GM12878 (cell line): ENCODE measurements around the gene UTP25. TPM values are rescaled to one million over a fixed set of nuclear protein-coding genes. Genes with fewer than 3 reads are reported as not detected.

Source experiments
- ATAC-seq: fragments of 200-7000 bp; cut with Tn5 transposase; 3 replicates; pipeline ENCODE4 v1.9.1; 2020; ENCODE audit warnings: mild to moderate bottlenecking, moderate library complexity
- BruUV-seq: library from RNA; stranded (reverse); fragments of 400-500 nt; replicated peaks from 2 replicates; lab custom pipeline; 2021; lab: Mats Ljungman, UMichigan
- CTCF ChIA-PET: fragments of 300-600 bp; sonication (Branson Sonifier 250); formaldehyde crosslinking; extraction: SDS; loops from one replicate; lab custom pipeline; 2021; ENCODE audit warnings: inconsistent platforms; lab: Yijun Ruan, JAX
- POLR2A ChIA-PET: fragments of 350-600 bp; formaldehyde crosslinking; extraction: SDS; loops from one replicate; lab custom pipeline; 2021; ENCODE audit warnings: inconsistent platforms; lab: Charles Lee
- RAD21 ChIA-PET: fragments of 300-600 bp; sonication (Branson Sonifier 250); formaldehyde crosslinking; loops from one replicate; lab custom pipeline; 2023; ENCODE audit warnings: antibody characterized with exemption; ENCODE audit not compliant: unreplicated experiment; lab: Charles Lee
- SMC1A ChIA-PET: fragments of 300-600 bp; sonication (Branson Sonifier 250); formaldehyde crosslinking; loops from one replicate; lab custom pipeline; 2023; ENCODE audit not compliant: unreplicated experiment, uncharacterized antibody; lab: Charles Lee
- DNase-seq: peaks from one replicate; pipeline ENCODE4 v3.0.0-alpha.2; 2011; ENCODE audit warnings: low read depth, low spot score
- FAIRE-seq: peaks from 3 replicates; lab custom pipeline; 2011; peaks lifted over from hg19 to GRCh38; lab: Jason Lieb, UNC
- H2AFZ ChIP-seq: 2 replicates; pipeline ENCODE4 v1.6.0; 2011; ENCODE audit warnings: low read depth, low read length, control low read depth; ENCODE audit not compliant: control insufficient read depth
- H3K27ac ChIP-seq: 2 replicates; pipeline ENCODE4 v1.5.1; 2011; ENCODE audit warnings: control low read depth; ENCODE audit not compliant: control insufficient read depth, insufficient read depth
- H3K27me3 ChIP-seq, 2 experiments: replicated peaks in 1 of 2; 2 replicates each; pipeline versions ENCODE4 v1.6.0 to v1.6.1; 2011; ENCODE audit warnings: low read length in 1 of 2; ENCODE audit not compliant: control insufficient read depth in 2 of 2, insufficient read depth in 2 of 2
- H3K36me3 ChIP-seq, 2 experiments: 2 replicates each; pipeline ENCODE4 v1.5.1; 2011; ENCODE audit warnings: low read length in 1 of 2; ENCODE audit not compliant: control insufficient read depth in 2 of 2, insufficient read depth in 2 of 2
- H3K4me1 ChIP-seq: 2 replicates; pipeline ENCODE4 v1.6.1; 2011; ENCODE audit warnings: mild to moderate bottlenecking, low read length, moderate library complexity, mixed read lengths; ENCODE audit not compliant: control insufficient read depth, insufficient read depth
- H3K4me2 ChIP-seq: 2 replicates; pipeline ENCODE4 v1.6.0; 2011; ENCODE audit warnings: control low read depth; ENCODE audit not compliant: control insufficient read depth, insufficient read depth
- H3K4me3 ChIP-seq: fragments of 200-600 bp; sonication (generic); 2 replicates; pipeline ENCODE4 v1.5.1; 2016
- H3K79me2 ChIP-seq: 2 replicates; pipeline ENCODE4 v1.6.0; 2011; ENCODE audit warnings: low read length; ENCODE audit not compliant: control insufficient read depth, insufficient read depth
- H3K9ac ChIP-seq: 2 replicates; pipeline ENCODE4 v1.8.0; 2011; ENCODE audit warnings: low read length, control low read depth, mixed read lengths; ENCODE audit not compliant: control insufficient read depth, insufficient read depth
- H3K9me3 ChIP-seq: replicated peaks from 3 replicates; pipeline ENCODE4 v1.5.1; 2011; ENCODE audit warnings: mild to moderate bottlenecking, low read length; ENCODE audit not compliant: control insufficient read depth, insufficient read depth
- H4K20me1 ChIP-seq: 2 replicates; pipeline ENCODE4 v1.6.0; 2011; ENCODE audit not compliant: control insufficient read depth, insufficient read depth
- BMI1 ChIP-seq: fragments of 450-650 bp; IDR thresholded peaks from 2 replicates; pipeline ENCODE4 v1.6.1; 2016; ENCODE audit warnings: mild to moderate bottlenecking, moderate library complexity, borderline replicate concordance
- CBX5 ChIP-seq: sonication (generic); IDR thresholded peaks from 2 replicates; pipeline ENCODE4 v1.6.1; 2016; ENCODE audit warnings: low read depth, moderate library complexity, mild to moderate bottlenecking, inconsistent platforms
- CREB1 ChIP-seq: IDR thresholded peaks from 2 replicates; pipeline ENCODE4 v1.6.1; 2012; ENCODE audit warnings: low read depth, mild to moderate bottlenecking, inconsistent platforms
- ETV6 ChIP-seq, 2 experiments: fragments of 450-650 bp in 1 of 2; IDR thresholded peaks in 1 of 2; conservative IDR thresholded peaks in 1 of 2; 2 replicates each; pipeline ENCODE4 v1.6.1; 2014; ENCODE audit warnings: antibody characterized with exemption in 1 of 2, borderline replicate concordance in 1 of 2, low read depth in 1 of 2, mild to moderate bottlenecking in 1 of 2, moderate library complexity in 1 of 2
- GABPA ChIP-seq: IDR thresholded peaks from 2 replicates; pipeline ENCODE4 v1.6.1; 2014; ENCODE audit warnings: antibody characterized with exemption, low read depth, mild to moderate bottlenecking, inconsistent platforms
- MEF2A ChIP-seq: IDR thresholded peaks from 2 replicates; pipeline ENCODE4 v1.6.1; 2011; ENCODE audit warnings: low read depth, mild to moderate bottlenecking, low read length, moderate library complexity; ENCODE audit not compliant: insufficient read depth
- MEF2B ChIP-seq: fragments of 450-650 bp; IDR thresholded peaks from 2 replicates; pipeline ENCODE4 v1.6.1; 2018; ENCODE audit warnings: mild to moderate bottlenecking, moderate library complexity; ENCODE audit not compliant: partially characterized antibody, poor library complexity, severe bottlenecking
- NBN ChIP-seq: fragments of 450-650 bp; IDR thresholded peaks from 2 replicates; pipeline ENCODE4 v1.6.1; 2016
- POU2F2 ChIP-seq: IDR thresholded peaks from 3 replicates; pipeline ENCODE4 v1.6.1; 2011; ENCODE audit warnings: low read depth, mild to moderate bottlenecking, low read length, borderline replicate concordance
- SMC3 ChIP-seq: IDR thresholded peaks from 2 replicates; pipeline ENCODE4 v1.6.1; 2011; ENCODE audit warnings: low read length, improper control_type of control experiment, borderline replicate concordance
- SREBF1 ChIP-seq: IDR thresholded peaks from 2 replicates; pipeline ENCODE4 v1.6.1; 2012; ENCODE audit warnings: mild to moderate bottlenecking, low read length
- SREBF2 ChIP-seq: IDR thresholded peaks from 2 replicates; pipeline ENCODE4 v1.6.1; 2012; ENCODE audit warnings: mild to moderate bottlenecking, low read length
- WGBS: methylation state at CpG from one replicate; pipeline ENCODE4 v1.1.6; 2016; ENCODE audit warnings: low lambda C conversion rate; ENCODE audit not compliant: insufficient replicate concordance, insufficient coverage; ENCODE audit errors: missing lambda C conversion rate; 5-methylcytosine and 5-hydroxymethylcytosine counted together
- in situ Hi-C: fragments of 300-500 bp; cut with MboI; formaldehyde crosslinking; loops from 9 replicates; pipeline ENCODE4 v1.14.3; 2018; ENCODE audit warnings: mixed read lengths
- intact Hi-C: fragments of 100-400 bp; cut with micrococcal nuclease; formaldehyde crosslinking; loops from one replicate; pipeline ENCODE4 v1.14.2; 2022; ENCODE audit not compliant: unreplicated experiment
- polyA plus RNA-seq, 11 experiments: library from polyadenylated mRNA; depleted of rRNA in 4 of 11; unstranded in 6 of 11; stranded (reverse) in 5 of 11; fragments of >200 nt; fragmentation: Nextera tagmentation in 4 of 11; fragmentation: Illumina TruSeq in 1 of 11; extraction: Ambion mirVana in 4 of 11; extraction: Trizol in 1 of 11; gene quantifications; 1 replicate in 1 of 11; 2 replicates in 10 of 11; pipeline versions ENCODE4 v1.2.1 to v1.2.3, GENCODE V29; 2011 to 2016; ENCODE audit warnings: inconsistent platforms in 2 of 11, missing spikeins in 2 of 11, low read depth in 1 of 11
- total RNA-seq, 4 experiments: library from RNA; depleted of rRNA in 3 of 4; stranded (reverse); fragments of >200 nt in 3 of 4; fragmentation: Illumina TruSeq in 1 of 4; extraction: Trizol in 1 of 4; gene quantifications; 2 replicates each; pipeline versions ENCODE4 v1.2.1 to v1.2.3, GENCODE V29; 2013 to 2021
- TF ChIP-seq, protein P1 (sequence below): IDR thresholded peaks from 2 replicates; pipeline ENCODE4 v1.6.1; 2011; ENCODE audit warnings: borderline replicate concordance, low read depth, mild to moderate bottlenecking, moderate library complexity, low read length; ENCODE audit not compliant: insufficient read depth, poor library complexity, severe bottlenecking
- TF ChIP-seq, protein P2 (sequence below): fragments of 450-650 bp; IDR thresholded peaks from 2 replicates; pipeline ENCODE4 v1.6.1; 2018; ENCODE audit warnings: borderline replicate concordance, mild to moderate bottlenecking; ENCODE audit not compliant: partially characterized antibody
- TF ChIP-seq, protein P3 (sequence below): fragments of 150-350 bp; IDR thresholded peaks from 2 replicates; pipeline ENCODE4 v1.6.1; 2016; ENCODE audit warnings: low read depth, low read length
- TF ChIP-seq, protein P4 (sequence below): IDR thresholded peaks from 2 replicates; pipeline ENCODE4 v1.6.1; 2011; ENCODE audit warnings: borderline replicate concordance, low read depth, mild to moderate bottlenecking, moderate library complexity, mixed read lengths, low read length; ENCODE audit not compliant: insufficient read depth; ENCODE audit errors: extremely low read length

UTP25 gene
- total and polyA plus RNA-seq, 10 of the 15 experiments (the other 5 are each of a cell fraction or from before 2014, with no cell fraction given), result 3.0 to 13.3 (median 8.5) TPM

DNA sequence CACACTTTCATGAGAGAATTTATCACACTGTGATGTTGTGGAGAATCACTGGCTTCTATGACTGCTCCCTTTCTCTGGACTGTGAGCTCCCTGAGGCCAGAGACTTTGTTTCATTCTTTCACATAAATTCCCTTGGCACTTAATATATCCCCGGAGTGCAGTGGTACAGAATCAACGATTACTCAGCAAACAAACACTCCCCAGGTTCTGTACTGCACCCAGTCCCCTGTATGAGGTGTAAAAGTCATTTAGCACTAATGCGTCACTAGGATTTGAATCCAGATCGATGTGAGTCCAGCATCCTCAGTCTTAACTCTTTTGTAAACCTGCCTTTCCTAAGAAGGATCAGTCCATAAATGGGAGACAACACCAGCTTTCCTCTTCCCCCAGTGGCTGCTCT lies 6.8 kb upstream of the UTP25 start:
- no peak for TF ChIP-seq CREB1
- no peak for TF ChIP-seq POU2F2
- TF ChIP-seq NBN, result no peak
- no peak for TF ChIP-seq SMC3
- TF ChIP-seq ETV6 (conservative IDR thresholded peaks at IDR 0.05 in 1 of 2, IDR thresholded peaks at IDR 0.05 in 1 of 2; ENCODE audit: borderline replicate concordance in 1 of 2, low read depth in 1 of 2), result no peak
- TF ChIP-seq MEF2B, result no peak
- no peak for TF ChIP-seq SREBF2
- TF ChIP-seq, protein P1, sequence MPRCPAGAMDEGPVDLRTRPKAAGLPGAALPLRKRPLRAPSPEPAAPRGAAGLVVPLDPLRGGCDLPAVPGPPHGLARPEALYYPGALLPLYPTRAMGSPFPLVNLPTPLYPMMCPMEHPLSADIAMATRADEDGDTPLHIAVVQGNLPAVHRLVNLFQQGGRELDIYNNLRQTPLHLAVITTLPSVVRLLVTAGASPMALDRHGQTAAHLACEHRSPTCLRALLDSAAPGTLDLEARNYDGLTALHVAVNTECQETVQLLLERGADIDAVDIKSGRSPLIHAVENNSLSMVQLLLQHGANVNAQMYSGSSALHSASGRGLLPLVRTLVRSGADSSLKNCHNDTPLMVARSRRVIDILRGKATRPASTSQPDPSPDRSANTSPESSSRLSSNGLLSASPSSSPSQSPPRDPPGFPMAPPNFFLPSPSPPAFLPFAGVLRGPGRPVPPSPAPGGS, result no peak
- TF ChIP-seq MEF2A, result no peak
- TF ChIP-seq CBX5, result no peak
- TF ChIP-seq, protein P2, sequence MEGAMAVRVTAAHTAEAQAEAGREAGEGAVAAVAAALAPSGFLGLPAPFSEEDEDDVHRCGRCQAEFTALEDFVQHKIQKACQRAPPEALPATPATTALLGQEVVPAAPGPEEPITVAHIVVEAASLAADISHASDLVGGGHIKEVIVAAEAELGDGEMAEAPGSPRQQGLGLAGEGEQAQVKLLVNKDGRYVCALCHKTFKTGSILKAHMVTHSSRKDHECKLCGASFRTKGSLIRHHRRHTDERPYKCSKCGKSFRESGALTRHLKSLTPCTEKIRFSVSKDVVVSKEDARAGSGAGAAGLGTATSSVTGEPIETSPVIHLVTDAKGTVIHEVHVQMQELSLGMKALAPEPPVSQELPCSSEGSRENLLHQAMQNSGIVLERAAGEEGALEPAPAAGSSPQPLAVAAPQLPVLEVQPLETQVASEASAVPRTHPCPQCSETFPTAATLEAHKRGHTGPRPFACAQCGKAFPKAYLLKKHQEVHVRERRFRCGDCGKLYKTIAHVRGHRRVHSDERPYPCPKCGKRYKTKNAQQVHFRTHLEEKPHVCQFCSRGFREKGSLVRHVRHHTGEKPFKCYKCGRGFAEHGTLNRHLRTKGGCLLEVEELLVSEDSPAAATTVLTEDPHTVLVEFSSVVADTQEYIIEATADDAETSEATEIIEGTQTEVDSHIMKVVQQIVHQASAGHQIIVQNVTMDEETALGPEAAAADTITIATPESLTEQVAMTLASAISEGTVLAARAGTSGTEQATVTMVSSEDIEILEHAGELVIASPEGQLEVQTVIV, result no peak
- TF ChIP-seq SREBF1, result no peak
- TF ChIP-seq BMI1, result no peak
- TF ChIP-seq, protein P3, sequence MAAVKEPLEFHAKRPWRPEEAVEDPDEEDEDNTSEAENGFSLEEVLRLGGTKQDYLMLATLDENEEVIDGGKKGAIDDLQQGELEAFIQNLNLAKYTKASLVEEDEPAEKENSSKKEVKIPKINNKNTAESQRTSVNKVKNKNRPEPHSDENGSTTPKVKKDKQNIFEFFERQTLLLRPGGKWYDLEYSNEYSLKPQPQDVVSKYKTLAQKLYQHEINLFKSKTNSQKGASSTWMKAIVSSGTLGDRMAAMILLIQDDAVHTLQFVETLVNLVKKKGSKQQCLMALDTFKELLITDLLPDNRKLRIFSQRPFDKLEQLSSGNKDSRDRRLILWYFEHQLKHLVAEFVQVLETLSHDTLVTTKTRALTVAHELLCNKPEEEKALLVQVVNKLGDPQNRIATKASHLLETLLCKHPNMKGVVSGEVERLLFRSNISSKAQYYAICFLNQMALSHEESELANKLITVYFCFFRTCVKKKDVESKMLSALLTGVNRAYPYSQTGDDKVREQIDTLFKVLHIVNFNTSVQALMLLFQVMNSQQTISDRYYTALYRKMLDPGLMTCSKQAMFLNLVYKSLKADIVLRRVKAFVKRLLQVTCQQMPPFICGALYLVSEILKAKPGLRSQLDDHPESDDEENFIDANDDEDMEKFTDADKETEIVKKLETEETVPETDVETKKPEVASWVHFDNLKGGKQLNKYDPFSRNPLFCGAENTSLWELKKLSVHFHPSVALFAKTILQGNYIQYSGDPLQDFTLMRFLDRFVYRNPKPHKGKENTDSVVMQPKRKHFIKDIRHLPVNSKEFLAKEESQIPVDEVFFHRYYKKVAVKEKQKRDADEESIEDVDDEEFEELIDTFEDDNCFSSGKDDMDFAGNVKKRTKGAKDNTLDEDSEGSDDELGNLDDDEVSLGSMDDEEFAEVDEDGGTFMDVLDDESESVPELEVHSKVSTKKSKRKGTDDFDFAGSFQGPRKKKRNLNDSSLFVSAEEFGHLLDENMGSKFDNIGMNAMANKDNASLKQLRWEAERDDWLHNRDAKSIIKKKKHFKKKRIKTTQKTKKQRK, result no peak
- no peak for TF ChIP-seq GABPA
- TF ChIP-seq, protein P4, sequence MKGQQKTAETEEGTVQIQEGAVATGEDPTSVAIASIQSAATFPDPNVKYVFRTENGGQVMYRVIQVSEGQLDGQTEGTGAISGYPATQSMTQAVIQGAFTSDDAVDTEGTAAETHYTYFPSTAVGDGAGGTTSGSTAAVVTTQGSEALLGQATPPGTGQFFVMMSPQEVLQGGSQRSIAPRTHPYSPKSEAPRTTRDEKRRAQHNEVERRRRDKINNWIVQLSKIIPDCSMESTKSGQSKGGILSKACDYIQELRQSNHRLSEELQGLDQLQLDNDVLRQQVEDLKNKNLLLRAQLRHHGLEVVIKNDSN, result no peak
- ChIA-PET CTCF (interaction anchor here (1.0 to 7.4 kb wide), 10 partner anchors 7 to 586 kb away, joined by 3 to 78 read pairs (median 28); partner anchors contain the start of genes C1orf74, IRF6 and TRAF3IP3), POLR2A (no interaction called here), SMC1A (interaction anchor here (1.0 to 1.8 kb wide), 3 partner anchors 34 to 73 kb away, joined by 3 to 4 read pairs (median 3); no protein-coding TSS in a partner anchor), RAD21 (interaction anchor here (1.0 to 1.2 kb wide), 3 partner anchors 33 to 61 kb away, joined by 3 to 5 read pairs (median 4); no protein-coding TSS in a partner anchor)
- H3K9ac ChIP-seq, result no peak overlapping the region
- 41% methylated on average over 4 of the region's 4 CpGs for WGBS
- no TSS peak for BruUV-seq
- in situ Hi-C loops (no loop called here), intact Hi-C loops (loop anchor here (10.0 kb wide), 1 partner anchor 246 kb away; no protein-coding TSS in a partner anchor)
- H3K4me3 ChIP-seq, result no peak overlapping the region
- FAIRE-seq (no peak), DNase-seq (no peak), ATAC-seq (no peak)
- no peaks in the 10 kb centered on the region; a peak in 1 of 4 replicates for H3K27me3 ChIP-seq
- no peaks in the 10 kb centered on the region for H4K20me1 ChIP-seq
- H3K79me2 ChIP-seq, result no peaks in the 10 kb centered on the region
- no peaks in the 10 kb centered on the region for H3K4me1 ChIP-seq
- no peaks in the 10 kb centered on the region for H3K9me3 ChIP-seq
- no peak overlapping the region for H2AFZ ChIP-seq
- H3K36me3 ChIP-seq, result no peaks in the 10 kb centered on the region
- H3K4me2 ChIP-seq, result no peak overlapping the region
- no peak overlapping the region for H3K27ac ChIP-seq
